ENCODE data around the gene NRCAM.

The NRCAM gene

DNA sequence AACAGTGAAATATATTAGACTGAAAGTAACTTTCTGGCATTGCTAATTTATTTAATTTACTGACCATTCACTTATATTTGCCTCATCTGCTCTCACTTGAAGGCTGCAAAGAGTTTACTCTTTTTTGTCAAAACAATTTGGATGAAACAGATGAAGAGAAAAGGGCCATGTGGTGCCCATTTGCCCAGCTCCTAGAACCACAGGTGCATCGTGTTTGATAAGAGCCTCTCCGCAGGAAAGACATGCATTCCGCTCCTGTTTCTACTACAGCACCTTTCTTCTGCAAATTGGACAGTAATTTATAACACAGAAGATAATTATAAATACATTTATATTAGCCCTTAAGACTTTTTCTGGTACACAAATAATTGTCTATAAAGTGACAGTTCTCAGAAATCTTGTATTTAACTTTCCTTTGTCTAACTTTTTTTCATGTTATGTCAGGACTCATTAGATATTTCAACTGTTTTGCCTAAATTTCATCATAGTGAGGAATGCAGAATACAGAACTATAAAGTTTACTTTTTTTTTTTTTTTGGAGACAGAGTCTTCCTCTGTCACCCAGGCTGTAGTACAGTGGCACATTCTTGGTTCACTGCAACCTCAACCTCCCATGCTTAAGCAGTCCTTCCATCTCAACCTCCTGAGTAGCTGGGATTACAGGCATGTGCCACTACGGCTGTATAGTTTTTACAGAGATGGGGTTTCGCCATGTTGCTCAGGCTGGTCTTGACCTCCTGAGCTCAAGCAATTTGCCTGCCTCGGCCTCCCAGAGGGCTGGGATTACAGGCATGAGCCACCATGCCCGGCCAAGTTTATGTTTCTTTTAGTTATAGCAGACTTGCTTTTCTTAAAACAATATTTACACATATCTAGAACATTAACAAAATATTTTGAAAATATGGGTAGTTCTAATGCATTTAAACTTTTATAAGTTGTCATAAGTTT is 326.9 kb downstream of the NRCAM start:
- DNase-seq (ENCODE audit: low spot score), result no peak

DNA sequence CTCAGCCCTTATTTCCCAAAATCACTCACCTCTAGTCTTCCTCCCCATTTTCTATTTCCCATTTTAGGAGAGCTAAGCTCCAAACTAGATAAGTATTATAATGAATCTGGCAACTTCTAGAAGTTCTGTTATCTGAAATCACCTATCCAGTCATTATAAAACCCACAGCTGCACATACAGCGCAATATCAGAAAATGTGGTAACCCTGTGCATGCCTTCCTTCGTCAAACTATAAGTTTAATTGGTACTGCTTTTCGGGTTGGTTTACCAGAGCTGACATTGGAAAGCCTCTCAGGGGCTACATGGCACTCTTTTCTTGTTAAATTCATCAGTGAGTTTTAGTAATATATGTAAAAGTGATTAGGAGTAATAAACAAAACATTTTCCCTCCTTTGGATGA is 327.7 kb downstream of the NRCAM start:
- no peak for DNase-seq (ENCODE audit: low spot score)

DNA sequence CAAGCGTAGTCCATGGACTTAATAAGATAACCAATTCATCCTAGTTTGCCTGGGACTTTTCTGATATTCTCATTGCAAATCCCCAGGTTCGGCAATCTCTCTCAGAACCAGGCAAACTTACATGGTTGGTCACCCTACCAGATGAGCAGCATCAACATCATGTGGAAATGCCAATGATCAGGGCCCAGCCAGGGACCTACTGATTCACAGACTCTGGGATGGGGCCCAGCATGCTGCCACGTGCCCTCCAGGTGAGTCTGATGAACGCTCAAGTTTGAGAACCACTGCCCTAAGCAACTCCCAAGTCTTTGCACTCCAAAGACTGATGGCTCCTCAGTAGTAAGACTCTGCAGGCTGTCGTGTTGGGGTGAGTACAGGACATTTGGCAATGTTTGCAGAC is 328.8 kb downstream of the NRCAM start:
- DNase-seq (ENCODE audit: low spot score), result no peak

DNA sequence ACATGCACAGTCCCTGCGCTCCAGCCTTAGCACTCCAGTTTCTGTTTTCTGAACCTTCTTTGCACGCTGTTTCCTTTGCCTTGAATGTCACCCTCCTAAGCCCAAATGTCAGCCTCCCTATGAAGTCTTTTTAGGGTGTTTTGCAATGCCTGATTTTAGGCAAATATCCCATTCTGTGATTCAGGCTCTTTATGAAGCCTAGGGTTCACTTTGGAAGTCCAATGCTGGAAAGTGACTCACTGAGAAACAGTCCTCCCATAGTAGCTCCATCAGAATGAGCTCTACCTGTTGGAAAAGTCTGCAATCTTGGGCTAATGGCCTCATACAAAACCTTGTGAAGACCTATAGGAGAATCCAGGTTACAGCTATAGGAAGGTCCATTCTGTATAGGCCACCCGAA is 331.4 kb downstream of the NRCAM start:
- DNase-seq (ENCODE audit: low spot score), result no peak

DNA sequence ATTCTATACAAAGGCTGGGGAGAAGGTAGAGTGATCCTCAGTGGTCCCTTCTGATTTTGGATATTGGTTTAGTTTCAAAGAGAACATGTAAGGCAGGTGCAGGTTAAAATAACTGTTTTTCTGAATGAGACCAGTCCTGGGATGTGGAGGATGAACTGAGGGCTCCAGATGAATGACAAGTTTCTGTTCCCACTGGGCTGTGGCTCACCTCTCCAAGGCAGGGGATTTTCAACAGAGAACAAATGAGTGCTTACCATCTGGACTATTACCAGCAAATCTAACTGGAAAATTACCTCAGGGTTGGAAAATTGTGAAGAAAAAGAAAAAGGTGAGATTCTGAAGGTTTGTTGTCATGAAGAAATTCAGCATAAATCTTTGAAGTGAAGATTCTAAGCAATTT is 334.1 kb downstream of the NRCAM start:
- DNase-seq (ENCODE audit: low spot score), result no peak

DNA sequence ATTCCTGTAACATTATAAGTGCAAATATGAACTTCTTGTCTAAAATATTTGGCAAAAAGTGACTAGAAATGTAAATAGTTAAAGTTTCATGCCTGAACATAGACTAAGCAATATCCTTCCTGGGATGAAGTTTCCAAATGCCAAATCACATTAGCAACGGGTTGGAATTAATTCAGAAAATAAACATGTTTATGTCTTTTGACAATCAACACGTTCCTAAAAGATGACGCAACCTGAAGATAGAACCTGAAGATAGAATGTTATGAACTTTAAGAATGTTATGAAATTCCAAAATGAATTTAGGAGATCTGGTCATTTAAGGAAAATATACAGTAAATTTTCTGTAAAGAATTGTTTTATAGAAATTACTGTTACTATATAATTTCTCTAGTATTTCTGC is 335.3 kb downstream of the NRCAM start:
- DNase-seq (ENCODE audit: low spot score), result no peak

DNA sequence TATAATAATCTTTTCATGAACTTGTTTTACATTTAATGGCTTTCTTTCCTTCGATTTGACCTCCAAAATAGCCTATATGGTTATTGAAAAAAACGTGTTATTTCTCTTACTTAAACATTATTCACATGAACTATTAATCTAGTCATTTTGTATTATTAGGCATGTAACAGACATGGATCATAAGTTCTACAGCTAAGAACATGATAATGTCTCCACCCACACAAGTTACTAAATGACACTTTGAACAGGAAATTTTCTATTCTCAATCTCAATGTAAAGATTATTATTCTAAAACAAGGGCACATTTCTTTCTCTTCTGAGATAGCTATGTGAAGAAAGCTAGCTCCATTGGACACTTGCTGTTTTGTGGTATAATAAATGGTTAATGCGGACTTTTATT is 336.0 kb downstream of the NRCAM start:
- DNase-seq (ENCODE audit: low spot score), result no peak

DNA sequence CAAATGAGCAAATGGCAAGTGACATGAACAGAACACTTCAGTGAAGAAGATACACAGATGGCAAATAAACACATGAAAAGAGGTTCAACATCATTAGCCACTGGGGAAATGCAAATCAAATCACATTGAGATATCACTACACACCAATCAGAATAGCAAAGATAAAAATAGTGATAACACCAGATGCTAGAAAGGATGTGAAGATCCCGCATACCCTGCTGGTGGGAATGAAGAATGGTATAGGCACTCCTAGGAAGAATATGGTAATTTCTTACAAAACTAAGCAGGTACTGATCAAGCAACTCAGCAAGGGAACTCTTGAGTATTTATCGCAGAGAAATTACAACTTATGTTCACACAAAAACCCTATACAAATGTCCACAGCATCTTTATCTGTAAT is 337.3 kb downstream of the NRCAM start:
- no peak for DNase-seq (ENCODE audit: low spot score)

DNA sequence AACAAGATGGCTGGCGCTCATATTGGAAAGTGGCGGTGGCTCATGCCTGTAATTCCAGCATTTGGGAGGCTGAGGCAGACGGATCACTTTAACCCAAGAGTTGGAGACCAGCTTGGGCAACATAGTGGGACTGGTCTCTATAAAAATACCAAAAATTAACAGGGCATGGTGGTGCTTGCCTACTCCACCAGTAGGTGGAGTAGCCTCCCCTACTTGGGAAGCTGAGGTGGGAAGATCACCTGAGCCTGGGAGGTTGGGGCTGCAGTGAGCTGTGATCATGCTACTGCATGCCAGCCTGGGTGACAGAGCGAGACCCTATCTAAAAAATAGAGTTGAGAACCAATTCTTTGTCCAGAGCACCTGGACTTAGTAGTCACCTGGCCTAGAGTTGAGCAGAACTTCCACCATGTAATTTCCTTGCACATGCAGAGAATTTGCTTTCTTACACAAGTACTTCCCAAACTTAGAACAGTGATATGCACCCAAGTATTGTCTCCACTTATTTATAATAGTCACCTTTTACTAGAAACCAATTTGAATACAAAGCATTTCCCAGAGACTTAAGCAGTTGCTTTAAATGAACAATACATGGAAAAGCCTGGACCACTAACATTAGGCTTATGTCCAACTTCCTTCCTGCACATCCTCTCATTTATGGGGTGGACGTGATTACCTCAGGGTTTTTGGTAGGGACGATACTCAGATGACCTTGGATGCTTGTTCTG is 342.0 kb downstream of the NRCAM start:
- DNase-seq (ENCODE audit: low spot score), result peak; percentile 23

DNA sequence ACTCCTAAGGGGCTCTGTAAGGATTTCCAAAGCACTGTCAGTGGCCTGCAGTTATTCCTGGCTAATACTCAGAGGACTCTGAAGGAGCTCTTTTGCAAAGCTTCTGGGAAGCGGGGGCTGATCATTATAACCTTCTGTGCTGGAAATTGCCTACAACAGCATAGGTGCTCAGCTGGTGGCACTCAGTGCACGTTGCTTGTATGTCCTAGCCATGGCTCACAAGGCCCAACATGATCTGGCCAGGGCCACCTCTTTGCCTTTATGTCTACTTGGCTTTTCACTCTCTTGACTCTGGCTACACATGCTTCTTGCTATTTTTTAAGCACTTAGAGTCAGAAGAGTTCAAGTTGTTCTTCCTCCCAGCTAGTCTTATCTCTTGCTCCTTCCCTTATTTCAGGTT is 343.6 kb downstream of the NRCAM start:
- no peak for DNase-seq (ENCODE audit: low spot score)

DNA sequence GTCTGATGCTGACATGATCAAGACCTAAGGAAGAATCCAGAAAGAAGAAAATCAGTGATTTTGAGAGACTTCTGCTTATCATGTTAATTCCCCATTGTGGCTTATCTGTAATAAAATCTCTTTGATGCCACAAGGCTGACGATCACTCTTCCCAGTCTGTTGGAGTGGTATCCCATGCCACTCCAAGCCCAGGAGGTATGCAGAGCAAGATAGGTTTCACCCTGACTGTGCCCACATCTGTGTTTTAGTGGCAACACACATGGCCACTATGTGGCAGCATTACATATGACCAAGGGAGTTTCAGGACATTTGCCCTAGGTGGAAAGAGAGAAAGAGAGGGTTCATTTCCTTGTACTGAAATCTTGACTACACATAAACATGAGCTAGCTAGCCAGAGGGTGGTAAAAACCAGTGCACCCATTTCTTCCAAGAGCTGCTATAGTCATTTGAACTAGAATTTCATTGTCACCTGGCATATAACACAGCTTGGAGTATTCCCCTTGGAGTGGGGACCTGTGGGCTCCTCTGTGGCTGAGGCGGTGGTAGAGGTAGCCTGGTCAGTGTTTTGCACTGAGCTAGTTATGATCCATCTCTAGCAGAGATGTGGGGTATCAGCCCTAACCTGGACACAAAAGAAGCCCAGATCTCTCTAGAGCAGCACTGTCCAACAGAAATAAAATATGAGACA is 346.9 kb downstream of the NRCAM start:
- peak; percentile 35 for DNase-seq (ENCODE audit: low spot score)

DNA sequence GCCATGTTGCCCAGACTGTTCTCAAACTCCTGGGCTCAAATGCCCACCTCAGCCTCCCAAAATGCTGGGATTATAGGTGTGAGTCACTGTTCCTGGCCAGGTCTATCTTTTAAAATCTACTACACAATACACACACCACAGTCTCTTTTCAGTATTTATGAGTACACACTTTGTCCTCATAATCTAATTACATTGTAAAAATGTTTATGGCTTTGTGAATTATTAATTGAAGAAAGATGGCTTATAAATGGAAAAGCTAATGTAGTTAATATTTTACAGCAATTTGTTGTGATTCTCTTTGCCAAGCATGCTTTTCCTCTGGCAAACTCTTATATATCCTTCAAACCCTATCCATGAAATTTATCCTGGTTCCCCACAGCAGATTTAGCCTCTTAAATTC is 348.1 kb downstream of the NRCAM start:
- DNase-seq (ENCODE audit: low spot score), result no peak

DNA sequence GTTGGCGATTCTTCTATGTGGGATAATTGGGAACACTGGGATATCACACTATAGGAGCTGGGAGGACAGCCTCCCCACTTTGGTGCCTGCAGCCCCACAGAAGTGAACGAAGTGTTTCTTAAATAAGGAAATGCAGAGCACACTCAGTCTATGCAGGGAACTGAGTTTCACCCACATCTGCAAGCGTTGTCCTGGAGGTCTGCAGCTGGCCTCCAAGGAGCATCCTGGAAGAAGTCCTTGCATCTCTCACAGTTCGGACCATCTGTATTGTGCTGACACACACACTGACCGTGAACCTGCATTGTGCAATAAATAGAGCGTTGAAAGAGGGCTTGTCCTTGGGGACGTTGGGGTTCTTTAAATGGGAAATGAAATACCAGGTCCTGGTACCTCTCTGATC is 351.9 kb downstream of the NRCAM start:
- no peak for DNase-seq (ENCODE audit: low spot score)

DNA sequence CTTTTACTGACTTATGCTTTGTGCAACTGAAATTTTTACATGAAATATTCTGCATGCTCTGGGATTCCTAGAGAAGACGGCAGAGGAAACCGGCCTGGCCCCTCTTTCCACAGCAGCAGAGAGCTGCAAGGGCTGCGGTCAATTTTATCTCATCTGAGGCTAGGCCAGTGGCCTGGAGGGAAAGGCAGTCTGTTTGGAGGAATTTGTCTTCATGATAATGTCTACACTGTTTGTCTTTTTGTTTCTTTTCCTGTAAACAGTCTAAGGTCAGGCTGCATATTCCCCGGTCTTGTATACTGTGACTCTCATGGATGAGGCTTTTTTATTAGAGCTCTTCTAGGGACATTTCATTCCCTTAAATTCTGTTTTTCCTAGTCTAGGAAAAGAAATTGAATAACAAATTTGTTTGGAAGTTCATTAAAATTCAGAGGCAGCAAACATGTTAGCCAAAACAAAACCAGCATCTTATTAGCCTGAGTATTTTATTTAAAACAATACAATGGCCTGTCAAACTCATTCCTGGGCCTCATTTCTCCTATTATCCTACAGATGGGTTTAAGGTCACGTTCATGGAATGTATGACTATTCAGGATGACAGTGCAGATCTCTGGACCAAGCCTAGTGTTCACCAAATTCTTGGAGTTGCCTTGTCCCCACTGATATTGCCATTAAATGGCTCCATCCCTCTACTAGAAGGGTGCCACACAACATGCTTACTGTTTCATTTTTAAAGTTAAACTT is 352.5 kb downstream of the NRCAM start:
- DNase-seq (ENCODE audit: low spot score), result no peak

DNA sequence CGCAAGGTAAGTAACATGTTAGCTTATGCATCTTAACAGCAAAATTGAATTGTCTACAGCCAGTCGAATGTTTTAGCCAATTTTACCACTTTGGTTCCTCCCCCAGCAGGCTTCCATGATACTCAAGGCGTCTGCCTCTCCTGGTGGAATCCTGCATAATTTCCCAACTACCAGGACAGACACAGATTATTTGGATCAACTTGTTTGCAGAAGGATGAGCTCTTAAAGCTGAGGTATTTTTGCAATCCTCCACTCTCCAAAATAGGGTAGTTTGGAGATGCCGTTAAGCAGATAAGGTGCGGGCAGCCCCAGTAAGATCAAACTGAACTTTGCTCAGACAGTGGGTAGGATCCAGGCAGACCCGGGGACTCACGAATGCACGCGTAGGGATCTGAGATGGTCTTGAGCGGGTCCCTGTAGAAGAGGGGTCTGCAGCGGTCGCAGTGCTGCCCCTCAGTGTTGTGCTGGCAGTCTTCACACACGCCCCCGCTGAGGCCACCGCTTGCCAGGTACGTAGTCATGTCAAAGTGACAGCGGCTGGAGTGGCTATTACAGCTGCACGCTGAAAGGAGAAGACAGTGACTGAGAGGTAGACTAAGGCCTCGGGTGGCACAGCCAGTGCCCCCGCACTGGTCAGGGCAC is 353.4 kb downstream of the NRCAM start:
- DNase-seq (ENCODE audit: low spot score), result no peak

DNA sequence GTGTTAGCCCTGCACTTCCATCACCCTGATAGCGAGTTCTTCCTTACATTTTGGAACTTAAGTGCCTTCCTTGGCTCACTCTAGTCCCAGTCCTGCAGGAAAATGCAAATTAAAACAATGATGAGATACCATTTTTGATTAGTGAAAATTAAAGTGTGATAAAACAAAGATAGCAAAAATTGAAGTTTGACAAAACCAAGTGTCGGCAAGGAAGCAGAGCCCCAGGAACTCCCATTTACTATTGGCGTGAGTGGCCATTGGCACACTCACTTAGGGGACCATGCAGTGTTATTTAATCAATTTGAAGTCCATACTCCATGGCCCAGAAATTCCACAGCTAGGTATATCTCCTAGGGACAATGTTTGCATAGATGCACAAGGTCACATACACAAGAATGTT is 354.5 kb downstream of the NRCAM start:
- no peak for DNase-seq (ENCODE audit: low spot score)

DNA sequence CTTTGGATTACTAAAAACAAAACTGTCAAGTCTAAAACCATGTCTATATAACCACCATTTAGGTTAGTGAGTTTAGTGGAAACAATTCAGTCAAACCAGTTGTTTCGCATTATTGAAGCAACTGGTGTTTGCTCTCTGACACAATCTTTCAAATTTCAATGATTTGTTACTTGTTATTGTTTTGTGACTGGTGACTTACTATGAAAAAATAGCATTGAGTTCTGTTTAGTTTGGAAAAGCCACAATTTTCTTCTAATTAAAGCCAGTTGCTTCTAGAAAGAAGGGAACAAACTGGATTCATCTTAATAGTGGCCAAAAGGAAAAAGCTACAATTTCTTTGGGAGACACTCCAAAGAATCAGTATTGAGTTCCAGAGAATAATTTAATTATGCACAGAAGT is 356.5 kb downstream of the NRCAM start:
- no peak for DNase-seq (ENCODE audit: low spot score)

DNA sequence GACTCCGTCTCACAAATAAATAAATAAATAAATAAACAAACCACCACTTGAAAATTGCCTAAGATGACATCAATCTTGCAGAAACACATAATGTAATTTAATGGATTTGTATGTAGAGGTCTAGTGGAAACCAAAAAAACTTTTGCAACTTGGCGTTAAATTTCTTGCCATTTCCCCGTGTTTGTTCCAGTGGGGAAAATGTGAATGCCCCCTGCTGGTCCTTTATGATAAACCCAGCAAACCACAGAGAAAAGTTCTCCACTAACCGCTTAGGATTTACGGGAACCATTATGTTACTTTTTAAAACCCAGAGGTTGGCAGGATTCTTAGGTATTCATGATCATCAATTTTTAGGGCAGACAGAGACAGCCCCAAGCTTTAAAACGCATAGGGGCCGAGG is 358.5 kb downstream of the NRCAM start:
- no peak for DNase-seq (ENCODE audit: low spot score)
